ENCODE results near the gene HLCS.

HLCS gene

GRCh38 chr21:36745459-36745858, 221.0 kb downstream of the HLCS start:
- Histone ChIP-seq H3K36me3 (replicated peaks; ENCODE audit: insufficient read depth, low read length) (no peaks in the 10 kb centered on the region), H2AFZ (ENCODE audit: low read length) (no peak overlapping the region), H3K4me2 (ENCODE audit: low read depth, low read length) (no peak overlapping the region), H3K4me1 (ENCODE audit: low read length) (no peaks in the 10 kb centered on the region), H3F3A (ENCODE audit: insufficient read depth, low read length) (no peaks in the 10 kb centered on the region), H3K9me3 (replicated peaks; ENCODE audit: insufficient read depth, low read length) (no peaks in the 10 kb centered on the region), H3K9me2 (replicated peaks; ENCODE audit: insufficient read depth, low read length) (no peaks in the 10 kb centered on the region), H4K20me1 (ENCODE audit: insufficient read depth, low read length) (no peaks in the 10 kb centered on the region), H3K79me2 (ENCODE audit: low read length) (no peaks in the 10 kb centered on the region), H3K4me3 (ENCODE audit: low read length) (no peak overlapping the region), H3K27me3 (replicated peaks; ENCODE audit: insufficient read depth, low read length) (no peaks in the 10 kb centered on the region), H3K9ac (ENCODE audit: low read length) (no peak overlapping the region), H3K27ac (ENCODE audit: low read length) (no peak overlapping the region)
- DNase-seq = no peak
- no peak for TF ChIP-seq EZH2 (optimal IDR thresholded peaks at IDR 0.05; ENCODE audit: low read depth, low read length)
- TF ChIP-seq EZH2phosphoT487 (IDR thresholded peaks at IDR 0.05; ENCODE audit: low read length) = no peak
- no peak for TF ChIP-seq CTCF (IDR thresholded peaks at IDR 0.05; ENCODE audit: low read length)

- no peaks in the 10 kb centered on the region for H3K9me2 ChIP-seq (replicated peaks; ENCODE audit: insufficient read depth, low read length)
- H3K4me2 ChIP-seq (ENCODE audit: low read depth, low read length) = no peak overlapping the region
- H3F3A ChIP-seq (ENCODE audit: insufficient read depth, low read length) = no peaks in the 10 kb centered on the region
- H3K4me3 ChIP-seq (ENCODE audit: low read length) = no peak overlapping the region
- no peak overlapping the region for H2AFZ ChIP-seq (ENCODE audit: low read length)
- no peaks in the 10 kb centered on the region for H3K36me3 ChIP-seq (replicated peaks; ENCODE audit: insufficient read depth, low read length)
- no peaks in the 10 kb centered on the region for H3K27me3 ChIP-seq (replicated peaks; ENCODE audit: insufficient read depth, low read length)
- DNase-seq = no peak
- H3K9me3 ChIP-seq (replicated peaks; ENCODE audit: insufficient read depth, low read length) = no peaks in the 10 kb centered on the region
- H3K79me2 ChIP-seq (ENCODE audit: low read length) = no peaks in the 10 kb centered on the region
- H4K20me1 ChIP-seq (ENCODE audit: insufficient read depth, low read length) = no peaks in the 10 kb centered on the region
- H3K4me1 ChIP-seq (ENCODE audit: low read length) = no peaks in the 10 kb centered on the region
- H3K27ac ChIP-seq (ENCODE audit: low read length) = no peak overlapping the region
- TF ChIP-seq EZH2phosphoT487 (IDR thresholded peaks at IDR 0.05; ENCODE audit: low read length) (no peak), CTCF (IDR thresholded peaks at IDR 0.05; ENCODE audit: low read length) (no peak), EZH2 (optimal IDR thresholded peaks at IDR 0.05; ENCODE audit: low read depth, low read length) (no peak)
- no peak overlapping the region for H3K9ac ChIP-seq (ENCODE audit: low read length)
These were observed 221.8 kb downstream of the HLCS start for GRCh38 chr21:36744560-36745231.

- no peak for TF ChIP-seq EZH2 (optimal IDR thresholded peaks at IDR 0.05; ENCODE audit: low read depth, low read length)
- TF ChIP-seq EZH2phosphoT487 (IDR thresholded peaks at IDR 0.05; ENCODE audit: low read length) = no peak
- TF ChIP-seq CTCF (IDR thresholded peaks at IDR 0.05; ENCODE audit: low read length) = no peak
- no peak overlapping the region for H2AFZ ChIP-seq (ENCODE audit: low read length)
- H3K4me1 ChIP-seq (ENCODE audit: low read length) = no peaks in the 10 kb centered on the region
- no peak overlapping the region for H3K4me2 ChIP-seq (ENCODE audit: low read depth, low read length)
- H3K79me2 ChIP-seq (ENCODE audit: low read length) = no peaks in the 10 kb centered on the region
- H3K27me3 ChIP-seq (replicated peaks; ENCODE audit: insufficient read depth, low read length) = no peaks in the 10 kb centered on the region
- H3K36me3 ChIP-seq (replicated peaks; ENCODE audit: insufficient read depth, low read length) = no peaks in the 10 kb centered on the region
- no peaks in the 10 kb centered on the region for H3K9me3 ChIP-seq (replicated peaks; ENCODE audit: insufficient read depth, low read length)
- H4K20me1 ChIP-seq (ENCODE audit: insufficient read depth, low read length) = no peaks in the 10 kb centered on the region
- no peak overlapping the region for H3K4me3 ChIP-seq (ENCODE audit: low read length)
- no peak for DNase-seq
- H3K27ac ChIP-seq (ENCODE audit: low read length) = no peak overlapping the region
- H3F3A ChIP-seq (ENCODE audit: insufficient read depth, low read length) = no peaks in the 10 kb centered on the region
- H3K9me2 ChIP-seq (replicated peaks; ENCODE audit: insufficient read depth, low read length) = no peaks in the 10 kb centered on the region
- H3K9ac ChIP-seq (ENCODE audit: low read length) = no peak overlapping the region
These were observed 222.3 kb downstream of the HLCS start for GRCh38 chr21:36744190-36744559.
